AG08395 (cell line): ENCODE data around the gene GPC2.
A peak's percentile ranks its signal among the peaks of the same experiment; 100 is the strongest.
"Not testable (repeated sequence)": the region's sequence is repeated elsewhere in the genome, so short reads cannot be mapped to it uniquely, and the experiment has no call there.

Experiments
- DNase-seq: peaks from one replicate; pipeline ENCODE4 v3.0.0; 2012; ENCODE audit warnings: mixed read lengths, low spot score

GPC2 gene

GRCh38 chr7:100200693-100201092, 23.5 kb upstream of the GPC2 start:
- DNase-seq: no peak

DNA sequence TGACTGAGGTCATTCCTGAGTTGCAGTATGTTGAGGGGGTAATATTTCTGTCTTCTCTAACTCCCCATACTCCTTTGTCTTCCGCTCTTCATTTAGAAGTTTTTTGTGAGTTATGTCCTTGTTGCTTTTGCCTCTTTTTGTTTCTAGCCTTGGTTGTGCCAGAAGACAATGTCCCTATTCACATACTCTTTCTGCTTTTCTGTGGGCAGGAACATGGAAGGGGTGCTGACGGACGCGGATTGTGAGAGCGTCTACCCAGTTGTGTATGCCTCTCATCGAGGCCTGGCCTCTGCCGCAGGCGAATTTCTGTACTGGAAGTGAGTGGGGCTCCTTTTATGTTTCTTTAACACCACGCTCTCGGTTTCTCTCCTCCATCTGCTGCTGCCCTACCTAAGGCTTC, 21.1 kb upstream of the GPC2 start:
- no peak for DNase-seq

- not testable (repeated sequence) for DNase-seq
Observed at GRCh38 chr7:100195901-100196322, 18.7 kb upstream of the GPC2 start.

DNA sequence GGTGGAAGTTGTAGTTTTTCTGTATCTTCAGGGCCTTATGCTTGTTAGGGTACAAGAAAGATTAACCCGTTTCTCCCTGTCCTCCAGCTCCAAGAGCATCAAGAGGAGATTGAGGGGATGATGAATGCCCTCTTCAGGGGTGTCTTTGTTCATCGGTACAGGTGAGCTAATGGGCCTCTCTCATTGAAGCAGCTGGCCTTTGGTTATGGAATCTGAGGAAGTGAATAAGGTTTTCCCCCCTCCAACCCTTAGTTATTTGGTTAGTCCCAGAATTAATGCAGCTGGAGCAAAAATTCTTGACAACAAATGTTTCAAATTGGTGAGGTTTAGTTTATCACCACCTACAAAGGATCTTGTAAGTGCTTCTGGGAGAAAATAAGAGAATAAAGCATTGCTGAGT, 18.0 kb upstream of the GPC2 start:
- DNase-seq: no peak

- no peak for DNase-seq
Observed at GRCh38 chr7:100192969-100193368, 15.8 kb upstream of the GPC2 start.

- not testable (repeated sequence) for DNase-seq
Observed at GRCh38 chr7:100192281-100192862, 15.2 kb upstream of the GPC2 start.

DNA sequence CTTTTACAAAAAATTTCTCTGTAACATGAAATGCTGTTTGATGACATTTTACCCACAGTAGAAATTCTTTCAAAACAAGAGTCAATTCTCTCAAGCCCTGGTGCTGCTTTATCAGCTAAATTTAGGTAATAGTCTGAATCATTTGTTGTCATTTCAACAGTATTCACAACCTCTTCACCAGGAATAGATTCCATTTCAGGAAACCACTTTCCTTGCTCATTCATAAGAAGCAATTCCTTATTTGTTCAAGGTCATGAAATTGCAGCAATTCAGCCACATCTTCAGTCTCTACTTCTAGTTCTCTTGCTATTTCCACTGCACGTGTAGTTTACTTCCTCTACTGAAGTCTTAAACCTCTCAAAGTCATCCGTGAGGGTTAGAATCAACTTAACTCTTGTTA, 14.6 kb upstream of the GPC2 start:
- DNase-seq: no peak

DNA sequence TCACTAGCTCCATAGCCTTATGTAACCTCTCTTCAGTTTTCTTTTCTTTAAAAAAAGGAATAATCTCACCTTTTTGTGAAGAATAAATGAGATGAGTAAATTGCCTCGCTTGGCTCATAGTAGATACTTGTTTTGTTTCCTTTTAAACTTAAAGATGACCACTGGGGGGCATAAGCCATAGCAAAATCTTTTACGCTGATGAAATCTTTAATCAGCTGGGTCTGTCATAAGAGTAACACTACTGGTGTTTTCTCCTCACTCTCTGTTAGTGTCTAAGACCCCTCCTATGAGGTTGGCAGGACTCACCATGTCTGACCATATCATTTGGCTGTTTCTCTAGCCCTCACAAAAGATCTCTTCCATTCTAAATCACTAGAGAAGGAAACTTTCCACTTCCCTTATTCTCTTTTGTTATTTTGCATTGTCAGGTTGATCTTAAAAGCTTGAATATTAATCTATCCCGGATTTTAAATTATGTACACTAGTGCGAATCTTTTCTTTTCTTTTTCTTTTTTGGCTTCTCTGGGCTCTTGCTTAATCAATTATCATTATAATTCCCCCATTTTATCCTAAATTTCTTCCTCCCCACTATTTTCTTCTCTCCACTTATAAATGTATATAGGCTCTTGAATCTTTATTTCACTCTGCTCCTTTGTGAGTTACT, 13.0 kb upstream of the GPC2 start:
- peak; percentile 49 for DNase-seq

DNA sequence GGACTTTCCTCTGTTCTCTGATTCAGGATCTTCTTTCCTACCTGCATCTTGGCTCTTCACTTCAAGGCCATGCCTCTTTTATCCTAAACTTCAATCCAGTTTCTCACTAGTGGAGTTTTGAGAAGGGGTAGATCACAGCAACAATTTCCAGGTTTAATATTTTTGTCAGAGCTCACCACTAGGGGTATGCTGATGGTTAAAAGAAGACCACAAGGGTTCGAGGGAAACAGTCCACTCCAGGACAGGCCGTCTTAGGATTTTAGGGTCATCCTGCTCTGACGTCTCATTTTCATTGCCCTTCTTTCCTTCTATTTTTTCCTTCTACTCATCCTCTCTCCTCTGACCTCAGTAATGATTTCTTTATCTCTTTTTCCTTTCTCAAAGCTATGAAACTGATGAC, 11.9 kb upstream of the GPC2 start:
- no peak for DNase-seq

- no peak for DNase-seq
Observed at GRCh38 chr7:100185726-100186125, 8.5 kb upstream of the GPC2 start.

DNA sequence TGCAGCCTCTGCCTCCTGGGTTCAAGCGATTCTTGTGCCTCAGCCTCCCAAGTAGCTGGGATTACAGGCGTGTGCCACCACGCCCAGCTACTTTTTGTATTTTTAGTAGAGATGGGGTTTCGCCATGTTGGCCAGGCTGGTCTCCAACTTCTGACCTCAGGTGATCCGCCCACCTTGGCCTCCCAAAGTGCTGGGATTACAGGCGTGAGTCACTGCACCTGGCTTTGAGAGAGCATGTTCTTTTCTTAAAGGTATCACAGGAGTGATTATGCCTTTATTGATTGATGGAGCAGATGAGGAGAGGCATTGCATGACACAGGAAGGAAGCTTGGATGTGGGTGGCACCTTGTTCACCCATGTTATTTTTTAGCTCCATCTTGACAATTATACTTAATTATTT, 5.9 kb upstream of the GPC2 start:
- not testable (repeated sequence) for DNase-seq

- DNase-seq: not testable (repeated sequence)
Observed at GRCh38 chr7:100182616-100183015, 5.4 kb upstream of the GPC2 start.

- not testable (repeated sequence) for DNase-seq
Observed at GRCh38 chr7:100180084-100180483, 2.9 kb upstream of the GPC2 start.

DNA sequence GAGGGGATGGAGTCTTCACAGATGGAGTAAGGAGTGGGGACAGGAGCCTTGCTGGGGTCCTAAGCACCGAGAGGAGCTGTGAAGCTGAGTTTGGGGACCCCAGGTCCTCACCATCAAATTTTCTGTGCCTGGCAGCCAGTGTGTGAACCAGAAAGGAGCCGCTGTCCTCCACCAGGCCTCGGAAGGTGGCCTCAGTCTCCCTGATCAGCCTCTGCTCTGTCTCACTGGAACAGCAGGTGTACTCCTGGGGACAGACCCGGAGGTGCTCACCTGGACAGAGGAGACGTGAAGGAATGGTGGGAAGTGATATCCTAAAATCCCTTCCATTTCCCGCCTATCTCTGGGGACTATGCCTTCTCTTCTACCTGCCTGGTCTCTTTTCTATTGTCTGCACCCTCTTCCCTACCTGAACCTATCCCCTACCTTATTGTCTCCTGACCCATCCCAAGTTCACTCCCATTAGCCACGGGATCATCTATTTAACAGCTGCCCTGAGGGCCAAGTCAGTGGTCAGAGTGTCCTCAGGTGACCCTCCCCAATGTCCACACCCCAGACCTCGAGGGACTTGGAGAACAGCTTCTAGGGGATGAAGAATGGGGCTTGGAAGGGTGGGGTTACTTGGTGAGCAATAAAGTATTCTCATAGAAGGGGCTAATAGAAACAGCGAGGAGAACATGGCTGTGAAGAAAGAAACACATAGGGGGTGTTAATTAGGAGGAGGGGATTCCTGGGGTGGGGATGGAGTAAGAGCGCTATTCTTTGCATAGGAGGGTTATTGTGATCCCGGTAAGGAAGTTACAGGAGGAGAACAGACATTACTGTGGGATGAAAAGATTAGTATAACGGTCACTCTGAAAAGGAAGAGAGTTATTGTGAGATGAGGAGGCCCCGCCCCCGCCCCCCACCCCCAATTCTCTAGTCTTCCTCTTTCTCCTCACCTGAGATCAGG, 811 bp downstream of the GPC2 start:
- no peak for DNase-seq

DNA sequence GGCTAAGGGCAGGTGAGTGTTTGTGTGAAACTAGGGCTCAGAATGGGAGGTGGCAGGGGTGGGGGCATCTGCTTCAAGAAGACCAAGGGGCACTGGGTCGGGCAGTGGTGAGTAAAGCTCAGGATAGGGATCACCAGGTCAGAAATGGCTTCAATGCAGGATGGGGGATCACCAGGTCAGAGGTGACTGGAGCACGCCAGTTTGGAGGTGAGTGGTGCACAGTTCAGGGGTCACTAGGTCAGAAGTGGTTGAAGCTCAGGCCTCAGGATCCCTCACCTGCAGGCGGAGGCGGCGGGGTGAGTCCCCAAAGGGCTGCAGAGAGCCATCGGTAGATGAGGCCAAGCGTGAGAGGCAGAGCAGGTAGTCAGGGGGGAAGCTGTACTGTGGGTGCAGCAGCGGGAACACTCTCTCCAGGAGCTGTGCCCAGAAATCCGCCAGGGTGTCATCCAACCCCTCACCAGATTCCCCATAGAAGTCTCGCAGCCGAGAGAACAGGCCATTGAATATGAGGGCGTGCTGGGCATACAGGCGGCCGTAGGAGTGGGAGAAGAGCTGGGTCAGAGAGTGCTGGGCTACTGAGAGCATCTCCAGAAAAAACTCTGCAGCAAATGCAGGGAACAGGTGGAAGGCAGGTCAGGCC, 1.8 kb downstream of the GPC2 start:
- no peak for DNase-seq

GRCh38 chr7:100174582-100174981, 2.6 kb downstream of the GPC2 start:
- no peak for DNase-seq

DNA sequence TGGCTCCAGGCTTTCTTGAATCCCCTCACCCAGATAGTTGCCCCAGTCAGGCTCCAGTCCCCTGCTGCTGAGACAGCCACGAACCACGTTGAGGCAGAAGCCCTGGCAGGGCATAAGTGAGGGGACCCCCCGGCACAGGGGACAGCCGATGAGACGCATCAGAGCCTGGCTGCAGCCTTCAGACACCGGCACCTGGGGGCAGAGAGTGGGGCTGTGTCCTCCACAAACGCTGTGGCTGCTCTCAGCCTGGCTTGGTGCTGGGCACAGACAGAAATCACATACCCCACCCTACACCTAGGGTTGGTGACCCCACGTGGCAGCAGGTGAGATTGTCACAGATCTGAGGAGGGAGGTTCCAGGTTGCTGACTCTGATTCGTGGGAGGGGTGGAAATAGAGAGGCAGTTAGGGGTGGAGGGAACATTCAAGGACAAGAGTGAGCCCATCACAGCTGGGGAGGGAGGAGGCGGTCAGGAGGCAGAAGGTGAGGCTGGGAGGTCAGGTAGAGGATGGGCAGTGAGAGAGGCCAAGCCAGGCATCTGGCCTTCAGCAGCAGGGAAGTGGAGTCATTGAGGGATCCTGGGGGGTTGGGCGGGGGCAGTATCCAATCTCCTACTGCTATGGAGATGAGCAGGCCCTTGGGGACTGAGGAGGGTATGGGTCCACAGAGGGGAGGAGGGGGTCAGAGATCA, 3.2 kb downstream of the GPC2 start:
- DNase-seq: no peak

DNA sequence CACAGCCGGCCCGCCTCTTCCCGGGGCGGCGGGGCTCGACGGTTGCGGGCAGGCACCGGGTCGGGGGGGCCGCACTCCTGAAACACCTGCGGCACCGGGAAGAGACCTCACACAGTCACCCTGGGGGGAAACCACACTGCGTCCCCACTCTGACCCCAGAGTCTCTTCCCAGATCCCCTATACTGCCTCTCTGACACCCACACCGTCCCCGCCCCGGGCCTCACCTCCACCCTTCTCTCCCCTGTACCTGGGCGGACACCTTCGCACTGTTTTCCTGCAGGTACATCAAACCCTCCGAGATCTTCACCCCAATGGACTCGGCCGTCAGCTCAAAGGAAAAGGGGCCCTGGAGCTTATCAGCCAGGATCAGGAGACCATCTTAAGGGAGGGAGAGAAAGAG, 5.3 kb downstream of the GPC2 start:
- no peak for DNase-seq

- DNase-seq: no peak
Observed at GRCh38 chr7:100171087-100171681, 6.0 kb downstream of the GPC2 start.

DNA sequence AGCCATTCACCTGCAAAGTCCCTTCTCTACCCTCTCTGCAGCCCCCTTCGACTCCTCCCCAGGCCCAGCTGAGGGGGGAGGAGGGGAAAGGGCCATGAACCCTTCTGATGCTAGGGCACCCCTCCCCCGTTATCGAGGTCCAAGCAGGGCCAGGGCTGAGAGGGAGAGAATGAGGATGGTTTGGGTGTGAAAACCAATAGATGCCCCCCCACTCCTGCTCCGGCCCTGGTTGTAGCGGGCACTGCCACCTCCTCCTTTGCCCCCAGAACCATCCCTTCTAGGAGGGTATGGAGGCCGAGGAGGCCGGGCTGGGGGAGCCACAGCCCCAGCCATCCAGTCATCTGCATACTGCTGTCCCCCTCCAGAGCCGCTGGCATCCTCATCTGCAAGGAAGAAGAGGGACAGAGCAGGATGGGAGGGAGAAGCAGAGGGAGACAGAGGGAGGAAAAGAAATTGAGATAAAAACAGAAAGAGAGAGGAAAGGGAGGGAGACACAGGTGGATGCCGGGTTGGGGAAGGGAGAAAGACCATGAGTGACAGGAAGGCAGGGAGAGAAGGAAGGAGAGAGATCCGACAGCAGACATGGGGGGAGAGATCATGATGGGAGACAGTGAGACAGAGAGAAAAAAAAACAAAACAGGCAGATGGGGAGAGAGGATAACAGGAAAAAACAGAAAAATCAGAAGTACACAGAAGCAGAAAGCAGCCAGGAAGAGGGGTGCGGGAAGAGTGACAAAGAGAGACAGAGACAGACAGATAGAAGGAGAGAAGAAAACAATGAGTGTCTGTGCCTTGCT, 6.9 kb downstream of the GPC2 start:
- DNase-seq: no peak
